Measurements from ENCODE around the gene OR1J1.

OR1J1 gene

GRCh38 chr9:122444041-122444733 is 33.5 kb downstream of the OR1J1 start:
- TF ChIP-seq POLR2AphosphoS5 (IDR thresholded peaks at IDR 0.05; ENCODE audit: low read depth, low read length) (no peak), POLR2A (IDR thresholded peaks at IDR 0.05; ENCODE audit: low read depth, low read length) (no peak), TAF1 (IDR thresholded peaks at IDR 0.05; ENCODE audit: borderline replicate concordance, low read depth, low read length) (no peak)
- no peak for DNase-seq (ENCODE audit: insufficient read length)
- FAIRE-seq, result no peak

DNA sequence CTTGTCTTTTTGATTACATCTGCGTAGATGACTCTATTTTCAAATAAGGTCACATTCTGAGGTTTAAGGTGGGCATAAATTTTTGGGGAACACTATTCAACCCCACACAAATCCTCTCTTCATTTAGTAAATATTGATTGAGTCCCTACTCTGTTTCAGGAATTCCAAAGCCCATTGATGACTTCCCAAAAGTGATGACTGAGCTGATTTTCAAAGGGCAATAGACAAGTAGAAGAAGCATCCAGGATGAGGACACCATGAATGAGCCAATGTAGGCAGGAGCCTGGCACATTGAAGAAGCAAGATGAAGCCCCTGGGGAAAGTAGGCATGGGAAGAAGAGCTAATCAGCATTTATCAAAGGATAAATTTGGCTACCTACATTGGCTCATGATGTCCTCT is 35.2 kb downstream of the OR1J1 start:
- DNase-seq (ENCODE audit: insufficient read length) (no peak), FAIRE-seq (no peak)
- TF ChIP-seq POLR2AphosphoS5 (IDR thresholded peaks at IDR 0.05; ENCODE audit: low read depth, low read length) (no peak), TAF1 (IDR thresholded peaks at IDR 0.05; ENCODE audit: borderline replicate concordance, low read depth, low read length) (no peak), POLR2A (IDR thresholded peaks at IDR 0.05; ENCODE audit: low read depth, low read length) (no peak)

Measured in GM12892 (cell line).